ENCODE results near the gene HJURP.
"Not testable (repeated sequence)": the region's sequence is repeated elsewhere in the genome, so short reads cannot be mapped to it uniquely, and the experiment has no call there.

Gene HJURP

GRCh38 chr2:233854241-233854981, at the start of gene HJURP:
Gene HJURP, minus strand, starts transcription at chr2:233854535. Its CDS starts 35 bp downstream, at chr2:233854500.
- DNase-seq: peak; percentile 88

GRCh38 chr2:233901884-233902283, 47.5 kb upstream of the HJURP start:
- DNase-seq: no peak

- no peak for DNase-seq
Observed at GRCh38 chr2:233901367-233901766, 47.0 kb upstream of the HJURP start.

- not testable (repeated sequence) for DNase-seq
Observed at GRCh38 chr2:233896253-233896652, 41.9 kb upstream of the HJURP start.

- no peak for DNase-seq
Observed at GRCh38 chr2:233892793-233893192, 38.5 kb upstream of the HJURP start.

GRCh38 chr2:233882353-233882752, 28.0 kb upstream of the HJURP start:
- DNase-seq: no peak

- DNase-seq: not testable (repeated sequence)
Observed at GRCh38 chr2:233872125-233872524, 17.8 kb upstream of the HJURP start.

GRCh38 chr2:233871432-233871831, 17.1 kb upstream of the HJURP start:
- no peak for DNase-seq

GRCh38 chr2:233867993-233868532, 13.7 kb upstream of the HJURP start, which contains the start of gene MSL3B:
Gene MSL3B, minus strand, starts transcription at chr2:233868386.
- DNase-seq: peak; percentile 49

- DNase-seq: no peak
Observed at GRCh38 chr2:233866479-233866878, 12.1 kb upstream of the HJURP start.

- DNase-seq: no peak
Observed at GRCh38 chr2:233865838-233866237, 11.5 kb upstream of the HJURP start.

- no peak for DNase-seq
Observed at GRCh38 chr2:233862261-233862768, 8.0 kb upstream of the HJURP start.

- DNase-seq: no peak
Observed at GRCh38 chr2:233858331-233858730, 4.0 kb upstream of the HJURP start.

GRCh38 chr2:233857511-233858141, 3.3 kb upstream of the HJURP start:
- DNase-seq: no peak

GRCh38 chr2:233856184-233856583, 1.8 kb upstream of the HJURP start:
- no peak for DNase-seq

GRCh38 chr2:233855345-233855744, 1.0 kb upstream of the HJURP start:
- no peak for DNase-seq

GRCh38 chr2:233853883-233854240, 473 bp downstream of the HJURP start:
- no peak for DNase-seq

GRCh38 chr2:233853353-233853752, 982 bp downstream of the HJURP start:
- DNase-seq: no peak

- DNase-seq: no peak
Observed at GRCh38 chr2:233852056-233852455, 2.3 kb downstream of the HJURP start.

GRCh38 chr2:233851169-233851568, 3.2 kb downstream of the HJURP start:
- DNase-seq: no peak

- DNase-seq: no peak
Observed at GRCh38 chr2:233850745-233851144, 3.6 kb downstream of the HJURP start.

GRCh38 chr2:233849607-233850271, 4.6 kb downstream of the HJURP start:
- no peak for DNase-seq

- no peak for DNase-seq
Observed at GRCh38 chr2:233848276-233848675, 6.1 kb downstream of the HJURP start.

Data from 8988T (cell line).